ENCODE results near the gene MEIOC.
A peak's percentile ranks its signal among the peaks of the same experiment; 100 is the strongest.
"Not testable (repeated sequence)": the region's sequence is repeated elsewhere in the genome, so short reads cannot be mapped to it uniquely, and the experiment has no call there.

Gene MEIOC

DNA sequence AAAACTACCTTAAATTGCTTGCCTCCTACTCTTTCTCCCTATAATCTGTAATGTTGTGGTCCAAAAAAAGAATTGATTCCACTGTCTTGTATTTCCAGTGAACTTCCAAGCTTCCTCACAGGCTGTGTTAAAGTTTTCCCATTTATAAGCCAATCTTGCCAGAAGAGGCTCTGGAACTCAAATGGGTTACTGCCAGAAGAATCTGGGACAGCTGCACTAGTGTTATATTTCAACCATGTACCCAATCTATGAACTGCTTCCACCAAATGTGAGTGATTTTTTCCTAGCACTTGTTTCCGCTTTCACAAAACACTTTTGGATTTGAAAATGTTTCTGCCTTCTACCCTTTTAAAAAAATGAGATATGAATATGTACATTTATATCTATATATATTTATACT, 31.5 kb downstream of the MEIOC start:
- no peak overlapping the region for H3K4me3 ChIP-seq (ENCODE audit: low read length)
- H3K27ac ChIP-seq (ENCODE audit: low read depth, low read length): no peak overlapping the region
- H3K9me3 ChIP-seq (ENCODE audit: insufficient read depth, low read depth, low read length): no peaks in the 10 kb centered on the region
- peaks cover 26% of the 10 kb centered on the region for H3K36me3 ChIP-seq (ENCODE audit: insufficient read depth, low read length)
- no peaks in the 10 kb centered on the region; the same call in 1 of the 2 replicates for H3K4me1 ChIP-seq (ENCODE audit: insufficient read depth, low read length)
- H3K9ac ChIP-seq (ENCODE audit: low read depth, low read length): no peak overlapping the region
- WGBS: 100% methylated on average over 1 of the region's 1 CpG
- no peaks in the 10 kb centered on the region for H3K27me3 ChIP-seq (ENCODE audit: insufficient read depth, low read length)

DNA sequence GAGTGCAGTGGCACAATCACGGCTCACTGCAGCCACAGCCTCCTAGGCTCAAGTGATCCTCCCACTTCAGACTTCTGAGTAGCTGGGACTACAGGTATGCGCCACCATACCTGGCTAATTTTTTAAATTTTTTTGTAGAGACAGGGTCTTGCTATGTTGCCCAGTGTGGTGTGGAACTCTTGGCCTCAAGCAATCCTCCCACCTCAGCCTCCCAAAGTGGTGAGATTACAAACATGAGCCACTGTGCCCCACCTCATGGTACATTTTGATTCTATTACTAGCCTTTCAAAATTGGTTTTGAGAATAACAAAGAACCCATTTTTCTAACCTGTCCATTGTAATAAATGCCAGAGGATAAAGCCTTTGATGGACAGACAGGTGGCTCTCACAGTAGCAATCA, 31.9 kb downstream of the MEIOC start:
- 95% methylated on average over 2 of the region's 2 CpGs for WGBS
- H3K36me3 ChIP-seq (ENCODE audit: insufficient read depth, low read length): peaks cover 22% of the 10 kb centered on the region
- H3K4me3 ChIP-seq (ENCODE audit: low read length): peak overlapping the region; percentile 88
- no peak overlapping the region for H3K9ac ChIP-seq (ENCODE audit: low read depth, low read length)
- H3K27ac ChIP-seq (ENCODE audit: low read depth, low read length): no peak overlapping the region
- no peaks in the 10 kb centered on the region; the same call in 1 of the 2 replicates for H3K4me1 ChIP-seq (ENCODE audit: insufficient read depth, low read length)
- no peaks in the 10 kb centered on the region for H3K27me3 ChIP-seq (ENCODE audit: insufficient read depth, low read length)
- no peaks in the 10 kb centered on the region for H3K9me3 ChIP-seq (ENCODE audit: insufficient read depth, low read depth, low read length)

GRCh38 chr17:44688675-44689476, 32.6 kb downstream of the MEIOC start:
- Histone ChIP-seq H3K9ac (ENCODE audit: low read depth, low read length) (peak overlapping the region; percentile 95), H3K27ac (ENCODE audit: low read depth, low read length) (peak overlapping the region; percentile 72), H3K4me3 (ENCODE audit: low read length) (peak overlapping the region; percentile 88), H3K4me1 (ENCODE audit: insufficient read depth, low read length) (no peaks in the 10 kb centered on the region; the same call in 1 of the 2 replicates), H3K9me3 (ENCODE audit: insufficient read depth, low read depth, low read length) (no peaks in the 10 kb centered on the region), H3K36me3 (ENCODE audit: insufficient read depth, low read length) (peaks cover 15% of the 10 kb centered on the region), H3K27me3 (ENCODE audit: insufficient read depth, low read length) (no peaks in the 10 kb centered on the region)
- WGBS: 7% methylated on average over 12 of the region's 13 CpGs

DNA sequence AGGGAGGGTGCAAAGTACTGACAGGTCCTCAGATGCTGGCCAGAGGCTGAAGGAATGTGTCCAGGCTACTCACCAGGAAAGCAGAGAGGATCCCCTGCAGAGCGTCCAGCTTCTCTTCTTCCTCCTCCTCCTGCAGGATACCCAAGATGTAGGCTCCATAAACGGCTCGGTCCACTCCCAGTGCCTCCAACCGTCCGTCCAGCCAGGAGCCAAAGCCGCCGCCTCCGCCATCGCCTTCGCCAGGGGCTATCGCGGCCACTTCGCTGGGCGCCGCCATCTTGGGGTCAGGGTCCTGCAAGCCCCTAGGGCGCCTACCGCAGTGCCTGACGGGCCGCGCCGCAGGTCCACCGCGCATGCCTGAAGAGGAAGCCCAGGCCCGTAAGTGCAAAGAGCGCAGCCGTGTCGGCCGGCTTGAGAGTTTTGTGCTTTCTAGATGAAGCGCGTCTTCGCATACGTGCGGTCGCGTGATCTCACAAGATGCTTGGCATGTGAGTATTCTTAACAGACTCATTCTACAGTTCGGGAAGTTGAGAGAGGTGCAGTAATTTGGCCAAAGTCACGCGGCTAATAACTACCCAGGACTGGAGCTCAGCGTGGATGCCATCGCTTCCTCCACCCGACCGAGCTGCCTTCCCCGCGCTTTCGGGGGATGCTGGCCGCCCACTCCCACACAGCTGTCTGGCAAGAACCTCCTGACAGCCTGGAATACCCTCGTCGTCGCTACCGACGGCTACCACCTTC, 33.4 kb downstream of the MEIOC start, which contains the start of gene CCDC43:
Gene CCDC43 (minus strand): TSS at position 300 of the 741 bp plus-strand sequence. CDS start 23 bp downstream, at position 277.
- Histone ChIP-seq H3K4me1 (ENCODE audit: insufficient read depth, low read length) (no peaks in the 10 kb centered on the region; the same call in 1 of the 2 replicates), H3K27ac (ENCODE audit: low read depth, low read length) (peak within 1 kb of the TSS; percentile 72), H3K36me3 (ENCODE audit: insufficient read depth, low read length) (peaks cover 14% of the 10 kb centered on the region; the same call in 1 of the 2 replicates), H3K27me3 (ENCODE audit: insufficient read depth, low read length) (no peaks in the 10 kb centered on the region), H3K9me3 (ENCODE audit: insufficient read depth, low read depth, low read length) (no peaks in the 10 kb centered on the region), H3K4me3 (ENCODE audit: low read length) (peak within 1 kb of the TSS; percentile 88), H3K9ac (ENCODE audit: low read depth, low read length) (peak within 1 kb of the TSS; percentile 95)
- under 1% methylated on average over 51 of the region's 51 CpGs for WGBS

DNA sequence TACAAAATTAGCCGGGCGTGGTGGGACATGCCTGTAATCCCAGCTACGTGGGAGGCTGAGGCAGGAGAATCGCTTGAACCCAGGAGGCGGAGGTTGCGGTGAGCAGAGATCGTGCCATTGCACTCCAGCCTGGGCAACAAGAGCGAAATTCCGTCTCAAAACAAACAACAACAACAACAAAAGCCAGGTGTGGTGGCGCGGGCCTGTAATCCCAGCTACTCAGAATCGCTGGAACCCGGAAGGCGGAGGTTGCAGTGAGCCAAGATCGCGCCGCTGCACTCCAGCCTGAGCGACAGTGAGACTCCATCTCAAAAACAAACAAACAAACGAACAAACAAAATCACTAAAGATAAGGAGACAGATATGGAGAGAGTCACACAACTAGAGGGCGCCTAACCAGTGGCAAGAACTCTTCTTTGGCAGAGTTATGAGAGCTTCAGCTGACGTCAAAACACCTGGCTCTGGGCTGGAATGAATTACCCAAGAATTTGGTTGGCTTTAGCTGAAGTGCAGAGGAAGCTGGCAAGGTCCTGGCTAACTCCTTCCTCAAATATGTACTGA, 34.6 kb downstream of the MEIOC start:
- not testable (repeated sequence) for H3K36me3 ChIP-seq (ENCODE audit: insufficient read depth, low read length); H3K4me1 ChIP-seq (ENCODE audit: insufficient read depth, low read length); H3K9me3 ChIP-seq (ENCODE audit: insufficient read depth, low read depth, low read length); H3K27me3 ChIP-seq (ENCODE audit: insufficient read depth, low read length); H3K27ac ChIP-seq (ENCODE audit: low read depth, low read length); H3K9ac ChIP-seq (ENCODE audit: low read depth, low read length)
- 85% methylated on average over 21 of the region's 21 CpGs for WGBS
- 0 out of 2 replicates have a peak overlapping the region, but pooled peaks have one; percentile 88 for H3K4me3 ChIP-seq (ENCODE audit: low read length)

- H3K27me3 ChIP-seq (ENCODE audit: insufficient read depth, low read length): no peaks in the 10 kb centered on the region
- WGBS: 92% methylated on average over 10 of the region's 11 CpGs
- no peaks in the 10 kb centered on the region for H3K9me3 ChIP-seq (ENCODE audit: insufficient read depth, low read depth, low read length)
- no peaks in the 10 kb centered on the region for H3K36me3 ChIP-seq (ENCODE audit: insufficient read depth, low read length)
- H3K9ac ChIP-seq (ENCODE audit: low read depth, low read length): no peak overlapping the region
- H3K27ac ChIP-seq (ENCODE audit: low read depth, low read length): no peak overlapping the region
- H3K4me3 ChIP-seq (ENCODE audit: low read length): no peak overlapping the region
- no peaks in the 10 kb centered on the region; the same call in 1 of the 2 replicates for H3K4me1 ChIP-seq (ENCODE audit: insufficient read depth, low read length)
Observed at GRCh38 chr17:44693609-44694008, 37.3 kb downstream of the MEIOC start.

DNA sequence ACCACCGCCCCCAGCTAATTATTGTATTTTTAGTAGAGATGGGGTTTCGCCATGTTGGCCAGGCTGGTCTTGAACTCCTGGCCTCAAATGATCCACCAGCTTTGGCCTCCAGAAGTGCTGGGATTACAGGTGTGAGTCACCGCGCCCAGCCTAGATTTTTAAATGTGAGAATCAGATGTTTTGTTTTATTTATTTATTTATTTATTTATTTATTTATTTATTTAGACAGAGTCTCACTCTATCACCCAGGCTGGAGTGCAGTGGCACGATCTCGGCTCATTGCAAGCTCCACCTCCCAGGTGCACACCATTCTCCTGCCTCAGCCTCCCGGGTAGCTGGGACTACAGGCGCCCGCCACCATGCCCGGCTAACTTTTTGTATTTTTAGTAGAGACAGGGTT, 44.0 kb downstream of the MEIOC start:
- not testable (repeated sequence) for H3K36me3 ChIP-seq (ENCODE audit: insufficient read depth, low read length); H3K4me3 ChIP-seq (ENCODE audit: low read length); H3K9ac ChIP-seq (ENCODE audit: low read depth, low read length); H3K27ac ChIP-seq (ENCODE audit: low read depth, low read length); H3K4me1 ChIP-seq (ENCODE audit: insufficient read depth, low read length); H3K27me3 ChIP-seq (ENCODE audit: insufficient read depth, low read length); H3K9me3 ChIP-seq (ENCODE audit: insufficient read depth, low read depth, low read length)
- WGBS: 93% methylated on average over 10 of the region's 10 CpGs

DNA sequence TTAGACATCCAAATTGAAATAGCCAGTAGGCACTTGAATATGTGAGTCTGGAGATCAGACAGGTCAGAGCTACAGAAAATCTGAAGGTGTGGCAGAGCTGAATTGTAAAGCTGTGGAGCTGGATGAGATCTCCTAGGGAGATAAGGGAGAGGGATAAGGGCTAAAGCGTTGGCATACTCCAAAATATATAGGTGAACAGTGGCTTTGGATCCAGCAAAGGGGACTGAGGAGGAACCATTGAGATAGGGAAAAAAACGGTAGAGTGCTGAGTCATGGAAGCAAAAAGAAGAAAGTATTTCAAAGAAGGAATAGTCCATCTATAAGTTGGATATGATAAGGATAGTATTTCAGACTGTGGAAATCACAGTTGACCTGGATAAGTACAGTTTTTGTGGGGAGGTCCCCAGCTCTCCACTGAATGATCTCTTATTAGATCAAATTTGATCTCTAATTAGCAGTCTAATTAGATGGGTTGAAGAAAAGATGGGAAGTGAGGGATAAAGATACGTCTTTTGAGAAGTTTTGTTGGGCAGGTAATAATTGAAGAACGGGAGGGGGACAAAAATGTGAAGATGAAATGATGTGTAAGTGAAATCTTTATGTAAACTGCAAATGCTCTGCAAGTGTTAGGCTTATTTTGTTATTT, 51.6 kb downstream of the MEIOC start:
- Histone ChIP-seq H3K27me3 (ENCODE audit: insufficient read depth, low read length) (no peaks in the 10 kb centered on the region), H3K9ac (ENCODE audit: low read depth, low read length) (peak overlapping the region; percentile 90), H3K4me1 (ENCODE audit: insufficient read depth, low read length) (peaks cover 5% of the 10 kb centered on the region; the same call in 1 of the 2 replicates), H3K36me3 (ENCODE audit: insufficient read depth, low read length) (no peaks in the 10 kb centered on the region), H3K4me3 (ENCODE audit: low read length) (peak overlapping the region; percentile 95), H3K9me3 (ENCODE audit: insufficient read depth, low read depth, low read length) (no peaks in the 10 kb centered on the region), H3K27ac (ENCODE audit: low read depth, low read length) (peak overlapping the region; percentile 94; the same call in 1 of the 2 replicates)
- 59% methylated on average over 4 of the region's 4 CpGs for WGBS

GRCh38 chr17:44708401-44709263, 52.4 kb downstream of the MEIOC start, which contains the start of gene DBF4B:
Gene DBF4B (plus strand): TSS chr17:44708665. CDS start chr17:44708821, 156 bp downstream.
- Histone ChIP-seq H3K36me3 (ENCODE audit: insufficient read depth, low read length) (peaks cover 3% of the 10 kb centered on the region; the same call in 1 of the 2 replicates), H3K4me1 (ENCODE audit: insufficient read depth, low read length) (peaks cover 5% of the 10 kb centered on the region; the same call in 1 of the 2 replicates), H3K27ac (ENCODE audit: low read depth, low read length) (peak within 1 kb of the TSS; percentile 94), H3K9ac (ENCODE audit: low read depth, low read length) (peak within 1 kb of the TSS; percentile 90), H3K9me3 (ENCODE audit: insufficient read depth, low read depth, low read length) (no peaks in the 10 kb centered on the region), H3K4me3 (ENCODE audit: low read length) (peak within 1 kb of the TSS; percentile 95), H3K27me3 (ENCODE audit: insufficient read depth, low read length) (no peaks in the 10 kb centered on the region)
- under 1% methylated on average over 52 of the region's 52 CpGs for WGBS

DNA sequence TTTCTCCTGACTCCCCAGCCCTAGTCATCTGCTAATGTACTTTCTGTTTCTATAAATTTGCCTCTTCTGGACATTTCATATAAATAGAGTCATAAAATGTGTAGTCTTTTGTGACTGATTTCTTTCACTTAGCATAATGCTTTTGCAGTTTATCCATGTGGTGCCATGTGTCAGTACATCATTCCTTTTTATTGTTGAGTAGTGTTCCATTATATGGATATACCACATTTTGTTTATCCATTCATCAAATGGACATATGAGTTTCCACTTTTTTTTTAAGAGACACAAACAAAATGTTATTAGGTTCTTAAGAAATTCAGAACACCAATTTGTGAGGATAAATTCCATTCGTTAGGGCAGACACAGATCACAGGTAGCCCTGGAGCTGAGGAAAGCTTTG, 63.2 kb downstream of the MEIOC start:
- no peak overlapping the region for H3K27ac ChIP-seq (ENCODE audit: low read depth, low read length)
- no peaks in the 10 kb centered on the region for H3K27me3 ChIP-seq (ENCODE audit: insufficient read depth, low read length)
- no peaks in the 10 kb centered on the region for H3K9me3 ChIP-seq (ENCODE audit: insufficient read depth, low read depth, low read length)
- no peaks in the 10 kb centered on the region for H3K4me1 ChIP-seq (ENCODE audit: insufficient read depth, low read length)
- H3K36me3 ChIP-seq (ENCODE audit: insufficient read depth, low read length): peaks cover 51% of the 10 kb centered on the region
- 96% methylated on average over 1 of the region's 1 CpG for WGBS
- no peak overlapping the region for H3K9ac ChIP-seq (ENCODE audit: low read depth, low read length)
- H3K4me3 ChIP-seq (ENCODE audit: low read length): no peak overlapping the region
